Upper lobe of left lung (tissue), 4 donors: ENCODE data around the gene TNNC1.

Experiments
- CTCF ChIP-seq, 6 experiments: fragments of 450-650 bp in 4 of 6; fragments of 200-600 bp in 2 of 6; sonication (generic) in 2 of 6; IDR thresholded peaks; one replicate each; pipeline ENCODE4 v1.5.1; 2016 to 2019; ENCODE audit warnings: antibody characterized with exemption in 6 of 6
- POLR2A ChIP-seq, 4 donors: fragments of 450-650 bp; IDR thresholded peaks; one replicate each; pipeline ENCODE4 v1.5.1; 2016 to 2017; ENCODE audit warnings: antibody characterized with exemption in 4 of 4, mild to moderate bottlenecking in 2 of 4

- TF ChIP-seq CTCF (IDR thresholded peaks at IDR 0.05), result no peak
- no peak for TF ChIP-seq POLR2A (IDR thresholded peaks at IDR 0.05)
Measured at GRCh38 chr3:52441091-52441771, 12.6 kb downstream of the TNNC1 start.
